ENCODE results near the gene ITPK1.

DNA sequence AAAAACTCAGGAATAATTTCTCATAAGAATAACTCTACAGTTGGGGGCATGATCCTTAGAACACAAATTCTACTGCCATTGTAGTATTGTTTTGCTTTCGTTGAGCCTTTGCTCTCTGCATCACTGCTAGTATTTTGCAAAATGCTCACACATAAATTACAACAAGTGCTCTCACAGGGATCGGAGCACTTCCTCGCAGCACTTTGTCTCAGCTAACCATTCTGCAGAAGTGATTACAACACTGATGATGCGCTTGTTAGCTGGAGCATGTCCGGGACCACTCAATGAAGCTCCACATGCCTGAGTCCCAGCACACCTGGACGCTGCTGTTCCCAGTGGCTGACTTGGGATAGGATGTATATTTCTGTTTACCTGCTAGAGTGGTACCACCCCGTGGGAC lies 37.4 kb upstream of the ITPK1 start:
- TF ChIP-seq EZH2 (IDR thresholded peaks at IDR 0.05; ENCODE audit: low read length, unreplicated experiment) (no peak), CTCF (conservative IDR thresholded peaks at IDR 0.05; ENCODE audit: low read depth, low read length) (no peak), EZH2phosphoT487 (IDR thresholded peaks at IDR 0.05; ENCODE audit: borderline replicate concordance, low read length) (no peak)

Data from PC-3 (cell line).